ENCODE data around the gene KCNE2.
A peak's percentile ranks its signal among the peaks of the same experiment; 100 is the strongest.
"Not testable (repeated sequence)": the region's sequence is repeated elsewhere in the genome, so short reads cannot be mapped to it uniquely, and the experiment has no call there.

KCNE2 gene

DNA sequence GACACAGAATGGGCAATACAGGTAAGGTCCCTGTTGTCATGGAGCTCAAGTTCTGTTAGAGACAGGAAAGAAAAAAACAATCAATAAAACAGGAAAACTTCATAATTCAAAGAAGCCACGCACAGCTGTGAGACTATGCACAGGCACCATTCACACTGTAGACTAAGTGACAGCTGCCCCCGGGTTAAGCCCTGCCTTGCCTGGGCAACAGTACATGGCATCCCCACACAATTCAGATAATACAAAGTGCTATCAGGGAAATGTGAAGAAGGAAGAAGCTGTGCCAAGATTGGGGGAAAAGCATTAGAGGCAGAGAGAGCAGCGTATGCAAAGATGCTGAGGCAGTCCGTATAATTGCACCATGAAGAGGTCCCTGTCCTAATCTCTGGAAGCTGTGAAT, 9.0 kb upstream of the KCNE2 start:
- no peak for DNase-seq

GRCh38 chr21:34355570-34355969, 8.2 kb upstream of the KCNE2 start:
- DNase-seq: no peak

DNA sequence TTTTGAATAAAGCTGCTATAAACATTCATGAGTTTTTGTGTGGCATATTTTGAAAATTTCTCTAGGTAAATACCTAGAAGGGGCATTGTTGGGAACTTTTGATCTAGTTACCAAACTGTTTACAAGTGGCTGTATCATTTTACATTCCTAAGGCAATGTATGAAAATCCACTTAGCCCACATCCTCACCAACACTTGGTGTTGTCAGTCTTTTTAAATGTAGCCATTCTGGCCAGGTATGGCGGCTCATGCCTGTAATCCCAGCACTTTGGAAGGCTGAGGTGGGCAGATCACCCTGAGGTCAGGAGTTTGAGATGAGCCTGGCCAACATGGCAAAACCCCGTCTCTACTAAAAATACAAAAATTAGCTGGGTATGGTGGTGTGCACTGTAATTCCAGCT, 5.9 kb upstream of the KCNE2 start:
- no peak for DNase-seq

- no peak for DNase-seq
These were observed 4.9 kb upstream of the KCNE2 start for GRCh38 chr21:34358866-34359265.

DNA sequence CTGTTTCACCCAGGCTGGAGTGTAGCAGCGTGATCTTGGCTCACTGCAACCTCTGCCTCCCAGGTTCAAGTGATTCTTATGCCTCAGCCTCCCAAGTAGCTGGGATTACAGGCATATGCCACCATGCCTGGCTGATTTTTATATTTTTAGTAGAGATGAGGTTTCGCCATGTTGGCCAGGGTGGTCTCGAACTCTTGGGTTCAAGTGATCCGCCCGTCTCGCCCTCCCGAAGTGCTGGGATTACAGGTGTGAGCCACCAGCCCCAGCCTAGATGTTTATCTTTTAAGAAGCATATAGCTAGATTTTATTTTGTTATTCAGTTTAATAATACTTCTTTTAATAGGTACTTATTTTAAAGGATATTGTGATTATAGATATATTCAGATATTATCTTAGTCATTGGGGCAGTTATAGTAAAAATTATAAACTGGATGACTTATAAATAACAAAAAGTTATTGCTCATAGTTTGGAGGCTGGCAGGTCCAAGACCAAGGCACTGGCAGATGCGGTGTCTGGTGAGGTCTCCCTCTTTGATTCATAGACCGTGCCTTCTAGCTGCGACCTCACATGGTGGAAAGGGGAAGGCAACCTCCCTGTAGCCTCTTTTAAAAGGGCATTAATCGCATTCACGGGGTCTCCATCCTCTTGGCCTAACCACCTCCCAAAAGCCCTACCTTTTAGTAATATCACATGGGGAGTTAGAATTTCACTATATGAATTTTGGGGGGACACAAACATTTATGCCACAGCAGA, 3.1 kb upstream of the KCNE2 start:
- no peak for DNase-seq

- DNase-seq: no peak
These were observed 1.7 kb upstream of the KCNE2 start for GRCh38 chr21:34362136-34362444.

GRCh38 chr21:34362670-34363069, 1.1 kb upstream of the KCNE2 start:
- no peak for DNase-seq

- DNase-seq: no peak
These were observed 1.1 kb downstream of the KCNE2 start for GRCh38 chr21:34364921-34365320.

GRCh38 chr21:34365809-34366208, 2.0 kb downstream of the KCNE2 start:
- no peak for DNase-seq

DNA sequence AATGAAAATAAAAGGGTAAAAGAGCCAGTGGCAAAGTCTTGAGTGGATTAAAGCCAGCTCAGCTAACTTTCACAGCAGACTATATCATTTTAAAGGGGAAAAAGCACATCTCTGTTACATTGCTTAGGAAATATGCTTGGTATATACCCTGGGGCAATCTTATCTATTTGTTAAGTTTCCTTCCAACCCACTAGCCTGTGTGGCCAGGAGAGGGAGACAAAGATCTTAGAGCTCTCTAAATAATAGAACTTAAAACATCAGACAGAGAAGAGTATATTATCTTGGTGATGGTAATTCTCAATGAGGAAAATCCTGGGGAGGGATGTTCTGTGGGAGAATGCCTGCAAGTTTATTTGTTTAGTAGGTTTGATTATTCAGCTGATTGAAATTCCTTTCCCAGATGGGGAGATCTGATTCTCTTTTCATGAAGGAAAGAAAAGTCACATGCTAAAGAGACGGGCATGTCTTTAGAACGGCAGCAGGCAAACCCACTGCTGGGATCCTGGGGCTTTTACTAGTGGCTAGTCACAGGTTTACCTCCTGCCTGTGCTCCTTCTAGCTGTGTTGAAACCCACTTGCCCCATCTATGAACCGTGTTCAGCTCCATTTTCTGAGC, 3.6 kb downstream of the KCNE2 start:
- peak; percentile 9 to 39 for DNase-seq

GRCh38 chr21:34369741-34370140, 5.9 kb downstream of the KCNE2 start:
- DNase-seq: no peak

GRCh38 chr21:34372321-34372720, 8.5 kb downstream of the KCNE2 start:
- DNase-seq: no peak

- DNase-seq: not testable (repeated sequence)
These were observed 10.7 kb downstream of the KCNE2 start for GRCh38 chr21:34374462-34374861.

DNA sequence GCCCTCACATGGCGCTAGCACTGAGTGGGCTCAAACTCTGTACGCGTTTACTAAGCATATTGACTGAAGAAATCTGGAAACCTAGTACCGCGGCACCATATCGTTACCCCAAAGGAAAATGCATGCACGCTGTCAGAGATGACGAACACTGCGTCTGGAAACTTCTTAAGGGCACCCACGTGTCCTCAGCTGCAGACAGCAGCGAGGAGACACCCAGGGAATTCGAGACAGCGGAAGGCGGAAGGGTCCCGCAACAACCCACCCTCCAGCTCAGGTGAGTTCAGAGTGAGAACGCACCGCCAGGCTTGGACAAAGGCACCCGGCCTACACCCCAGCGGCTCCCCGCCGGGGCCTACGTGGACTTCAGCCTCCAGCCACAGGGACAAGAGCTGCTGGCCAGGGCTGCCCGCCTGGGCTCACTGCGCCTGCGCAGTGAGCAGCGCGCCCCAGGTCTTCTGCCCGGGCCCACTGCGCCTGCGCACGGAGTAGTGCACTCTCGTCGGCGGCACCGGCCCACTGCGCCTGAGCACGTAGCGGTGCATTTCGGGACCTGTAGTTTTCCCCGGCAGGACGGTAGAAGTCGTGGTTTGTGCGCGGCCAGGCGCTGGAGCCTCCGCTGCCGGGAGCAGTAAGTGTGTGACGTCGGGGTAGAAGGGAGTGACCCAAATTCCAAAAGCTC, 11.3 kb downstream of the KCNE2 start, which contains the start of gene SMIM11:
SMIM11 (plus strand) TSS at position 568 of the 679 bp plus-strand sequence. CDS start 3,998 bp downstream, outside the sequence.
- not testable (repeated sequence) for DNase-seq

GRCh38 chr21:34375619-34375972, 11.8 kb downstream of the KCNE2 start:
- DNase-seq: not testable (repeated sequence)

- DNase-seq: not testable (repeated sequence)
These were observed 19.3 kb downstream of the KCNE2 start for GRCh38 chr21:34383138-34383537.

- DNase-seq: not testable (repeated sequence)
These were observed 20.1 kb downstream of the KCNE2 start for GRCh38 chr21:34383724-34384415.

DNA sequence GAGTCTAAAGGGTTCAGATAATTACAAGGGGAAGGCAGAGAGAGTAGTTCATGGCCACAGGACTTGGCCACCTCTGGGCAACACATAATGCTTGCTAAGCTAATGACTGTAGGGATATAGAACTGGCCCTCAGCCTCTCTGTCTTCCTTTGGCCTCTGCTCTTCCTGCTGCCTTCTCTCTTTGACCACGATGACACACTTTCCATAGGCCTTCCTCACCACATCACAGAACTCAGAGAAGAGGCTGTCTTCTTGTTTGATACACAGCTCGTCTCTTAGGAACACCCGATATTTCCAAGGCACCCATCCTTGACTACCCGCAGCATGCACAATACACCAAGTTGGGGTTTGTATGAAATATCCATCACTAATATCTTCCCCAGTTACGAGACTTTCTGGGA, 36.7 kb downstream of the KCNE2 start:
- DNase-seq: not testable (repeated sequence)

DNA sequence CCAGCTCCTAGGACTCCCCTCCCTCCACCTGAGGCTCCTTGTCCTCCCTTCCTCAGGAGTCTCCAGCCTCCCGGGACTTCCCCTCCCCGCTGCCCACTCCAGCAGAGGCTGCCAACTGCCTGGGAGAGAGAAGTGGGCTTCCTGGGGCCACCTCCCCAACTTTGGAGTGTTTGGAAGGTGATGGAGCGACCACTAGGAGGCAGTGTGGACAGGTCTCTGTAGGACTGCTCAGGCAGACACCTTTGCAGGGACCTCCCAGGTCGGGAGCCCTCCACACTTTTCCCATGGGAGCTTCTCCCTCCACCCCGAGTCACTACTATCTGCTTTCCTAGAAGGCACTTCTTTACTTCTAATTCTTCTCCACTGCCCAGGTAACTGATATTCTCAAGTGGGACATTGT, 40.9 kb downstream of the KCNE2 start:
- not testable (repeated sequence) for DNase-seq

DNA sequence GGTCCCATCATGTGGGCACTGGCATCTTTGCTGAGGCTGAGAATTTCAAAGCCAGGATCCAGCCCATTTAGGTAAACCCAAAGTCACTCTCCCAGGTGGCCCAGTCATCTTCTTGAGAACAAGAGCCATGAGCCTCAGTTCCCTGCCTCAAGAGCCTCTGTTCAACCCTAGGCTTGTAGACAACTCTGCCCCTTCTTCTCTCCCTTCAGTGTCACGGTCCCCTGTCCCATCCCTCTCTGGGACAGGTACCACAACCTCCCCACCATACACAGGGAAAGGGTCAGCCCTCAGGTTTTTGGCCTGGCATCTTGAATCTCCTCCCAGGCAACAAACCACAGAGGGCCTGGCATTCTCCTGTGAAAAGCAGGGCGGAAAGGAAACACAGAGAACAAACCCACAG, 41.9 kb downstream of the KCNE2 start:
- not testable (repeated sequence) for DNase-seq

DNA sequence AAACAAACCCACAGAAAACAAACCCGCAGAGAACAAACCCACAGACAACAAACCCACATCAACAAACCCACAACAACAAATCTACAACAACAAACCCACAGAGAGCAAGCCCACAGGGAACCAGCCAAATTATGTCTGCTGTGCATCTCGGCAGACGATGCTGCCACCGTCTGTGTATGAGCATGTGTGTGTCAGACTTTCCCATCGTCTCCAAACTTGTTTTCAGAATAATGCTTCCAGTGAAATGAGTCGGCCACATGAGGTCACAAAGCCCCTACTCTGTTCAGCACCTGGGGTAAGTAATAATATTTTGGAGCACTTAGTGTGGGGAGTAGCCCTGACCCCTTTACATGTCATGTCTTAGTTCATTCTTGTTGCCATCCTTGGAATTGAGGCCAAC, 42.3 kb downstream of the KCNE2 start:
- DNase-seq: not testable (repeated sequence)

DNA sequence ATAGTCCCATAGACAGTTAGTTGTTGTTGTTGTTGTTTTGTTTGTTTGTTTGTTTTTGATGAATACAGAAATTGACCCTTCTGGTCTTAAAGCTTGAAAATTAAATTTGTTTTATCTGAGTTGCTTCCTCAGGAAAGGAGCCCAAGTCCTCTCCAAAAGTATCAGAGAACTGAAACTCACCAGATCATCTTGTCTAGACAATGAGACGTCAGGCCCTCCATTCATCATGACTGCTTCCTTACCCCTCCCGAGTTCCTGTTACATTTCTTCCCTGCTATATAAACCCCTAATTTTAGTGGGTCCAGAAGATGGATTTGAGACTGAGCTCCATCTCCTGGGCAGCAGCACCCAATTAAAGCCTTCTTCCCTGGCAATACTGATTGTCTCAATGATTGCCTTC, 42.9 kb downstream of the KCNE2 start:
- not testable (repeated sequence) for DNase-seq

DNA sequence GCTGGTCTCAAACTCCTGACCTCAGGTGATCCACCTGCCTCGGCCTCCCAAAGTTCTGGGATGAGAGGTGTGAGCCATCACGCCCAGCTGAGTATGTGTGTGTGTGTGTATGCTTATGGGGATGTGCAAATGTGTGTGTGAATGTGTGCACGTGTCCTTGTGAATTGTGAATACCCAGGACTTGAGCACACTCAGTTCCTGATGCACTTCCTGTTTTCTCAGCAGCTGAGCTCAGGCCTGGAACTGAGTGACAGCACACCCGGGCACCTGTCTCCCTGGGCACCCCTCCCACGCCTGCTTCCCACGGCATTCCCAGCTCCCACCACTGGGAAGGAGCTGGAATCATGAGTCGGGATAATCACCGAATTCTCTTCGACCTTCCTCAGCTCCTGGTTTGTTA, 43.5 kb downstream of the KCNE2 start:
- DNase-seq: not testable (repeated sequence)
